Stimulated activated CD4-positive, alpha-beta T cell treated with anti-CD3 and anti-CD28 coated beads, TNF-alpha, amount 100 ng/mL, for 48 hours (primary cell): ENCODE data around the gene FGF14.

Experiments used
- DNase-seq, 3 donors: peaks; one replicate each; pipeline ENCODE4 v3.0.0-alpha.2; 2020; ENCODE audit warnings: low read depth in 3 of 3

The FGF14 gene

DNA sequence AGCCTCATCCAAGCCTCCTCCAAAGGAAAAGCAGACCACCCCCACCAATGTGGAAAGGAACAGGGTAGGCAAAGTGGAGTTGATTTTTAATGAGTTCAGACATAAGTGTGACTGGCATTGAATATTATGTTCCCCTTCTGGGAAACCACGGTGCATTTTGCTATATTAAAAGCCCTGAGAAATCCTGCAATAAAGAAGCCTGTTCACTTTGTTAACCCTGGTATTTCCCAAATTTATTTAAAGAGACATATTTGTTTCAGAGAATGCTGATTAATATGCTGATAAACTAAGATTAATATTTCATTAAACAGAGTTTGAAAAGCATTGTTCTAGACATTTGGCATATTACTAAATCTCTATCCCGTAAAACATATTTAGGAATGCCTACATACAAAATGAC, 151.4 kb downstream of the FGF14 start:
- no peak for DNase-seq

DNA sequence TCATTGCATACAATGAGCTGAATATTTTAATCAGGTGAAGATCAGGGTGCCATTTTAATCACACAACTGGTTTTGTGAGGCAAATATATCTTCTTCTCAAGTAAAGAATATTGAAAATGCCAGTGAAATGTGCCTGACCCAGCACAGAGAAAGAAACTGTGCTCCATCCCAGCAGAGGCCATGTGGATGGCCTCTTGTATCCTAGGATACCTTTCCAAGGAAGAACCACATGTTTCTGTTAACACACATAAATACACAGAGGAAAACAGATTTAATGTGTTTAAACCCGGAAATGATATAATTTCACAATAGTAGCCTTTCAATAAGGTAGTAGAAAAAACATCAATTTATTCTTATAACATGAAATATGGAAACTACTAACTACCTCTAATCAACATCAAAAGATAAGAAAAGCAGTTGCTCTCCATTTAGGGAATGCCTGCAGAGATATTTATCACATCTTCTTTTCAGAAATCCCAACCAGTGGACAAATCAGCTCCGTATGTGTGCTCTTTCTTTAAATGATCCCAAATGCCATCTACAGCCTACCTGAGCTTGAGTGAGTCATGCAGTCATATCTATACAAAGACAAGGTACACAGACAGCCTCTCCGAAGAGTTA, 157.1 kb downstream of the FGF14 start:
- DNase-seq = no peak

DNA sequence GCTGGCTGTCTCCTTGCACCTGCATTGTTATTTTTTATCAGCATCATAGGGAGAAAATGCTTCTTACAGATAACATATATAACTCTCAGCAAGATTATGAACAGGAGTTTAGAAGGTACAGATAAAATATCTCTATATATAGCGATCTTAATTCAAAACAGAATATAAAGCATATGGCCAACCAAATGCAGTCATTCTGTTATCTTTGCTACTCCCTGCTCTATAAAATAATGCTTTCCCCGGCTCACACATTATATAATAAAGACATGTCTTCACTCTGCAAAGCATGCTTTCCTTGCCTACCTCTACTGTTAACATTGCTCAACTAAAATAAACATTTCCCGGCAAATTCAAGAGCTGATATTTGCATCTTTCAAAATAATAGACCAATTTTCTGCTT, 161.7 kb downstream of the FGF14 start:
- DNase-seq = no peak

DNA sequence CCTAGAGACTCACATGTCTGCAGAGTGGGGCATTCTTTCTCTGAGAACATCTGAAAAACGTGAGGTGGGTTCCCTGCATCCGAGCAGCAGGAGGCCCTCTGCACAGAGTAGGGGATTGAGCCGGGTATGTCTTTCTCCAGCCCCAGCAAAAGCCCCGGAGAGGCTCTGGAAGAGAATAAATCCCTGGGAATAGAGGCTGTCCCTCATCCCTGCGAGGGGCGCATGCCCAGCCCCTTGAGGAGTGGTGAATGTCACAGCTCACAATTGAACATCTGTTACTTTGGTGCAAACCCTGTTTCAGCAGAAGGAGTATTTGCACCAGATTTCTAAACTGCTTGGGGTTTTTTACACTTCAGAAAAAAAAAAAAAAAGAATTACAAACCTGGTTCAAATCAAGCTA, 164.6 kb downstream of the FGF14 start:
- DNase-seq = no peak

DNA sequence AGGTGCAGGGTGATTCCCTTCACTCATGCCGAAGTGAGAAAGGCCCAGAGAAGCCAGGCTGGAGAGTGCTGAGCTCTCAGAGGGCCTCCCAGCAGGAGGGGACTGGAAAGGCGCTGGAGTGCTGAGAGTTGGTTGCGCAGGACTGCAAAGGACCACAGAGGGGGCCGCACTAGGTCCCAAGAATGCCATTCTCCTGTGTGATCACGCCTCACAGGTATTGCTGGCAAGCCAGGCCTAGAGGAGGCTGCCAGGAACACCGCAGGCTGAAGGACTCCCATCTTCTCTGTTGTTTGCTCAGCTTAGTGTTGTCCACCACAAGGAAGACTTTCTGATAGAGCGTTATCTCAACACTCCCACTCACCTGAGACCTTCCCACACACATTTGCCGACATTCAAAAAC, 165.0 kb downstream of the FGF14 start:
- DNase-seq = no peak

DNA sequence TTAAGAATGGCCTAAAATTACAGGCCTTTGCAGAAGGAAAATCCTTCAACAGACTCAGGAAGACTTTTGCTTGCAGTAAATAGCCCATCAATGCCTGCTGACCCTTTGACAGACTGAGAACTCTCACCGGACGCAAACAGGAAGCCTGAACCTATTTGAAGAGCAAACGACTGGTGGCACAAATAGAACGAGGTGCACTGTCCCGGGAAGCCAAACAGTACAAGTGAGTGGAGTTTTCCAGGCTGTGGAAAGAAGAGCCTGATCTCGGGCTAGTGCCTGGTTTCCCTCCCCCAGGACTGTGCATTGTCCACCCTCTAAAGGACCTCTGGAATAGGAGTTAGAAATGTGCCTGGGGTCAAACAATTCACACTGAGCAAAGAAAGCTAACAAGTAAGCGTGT, 165.5 kb downstream of the FGF14 start:
- DNase-seq = no peak

DNA sequence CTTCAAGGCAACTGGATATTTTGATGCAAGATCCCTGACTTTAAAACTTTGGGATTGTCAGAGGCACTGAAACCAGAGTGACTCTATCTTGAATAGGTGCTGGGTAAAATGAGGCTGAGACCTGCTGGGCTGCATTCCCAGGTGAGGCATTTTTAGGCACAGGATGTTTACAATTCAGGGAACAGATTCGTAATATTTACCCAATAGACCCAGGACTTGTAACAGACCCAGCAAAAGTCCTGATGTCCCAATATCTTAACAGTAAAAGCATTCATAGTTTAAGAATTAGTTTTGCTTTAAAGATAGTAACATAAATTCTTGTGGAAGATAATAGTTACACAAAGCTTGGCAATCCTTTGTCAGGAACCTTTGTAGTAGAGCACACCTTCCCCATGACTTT, 166.2 kb downstream of the FGF14 start:
- DNase-seq = no peak

DNA sequence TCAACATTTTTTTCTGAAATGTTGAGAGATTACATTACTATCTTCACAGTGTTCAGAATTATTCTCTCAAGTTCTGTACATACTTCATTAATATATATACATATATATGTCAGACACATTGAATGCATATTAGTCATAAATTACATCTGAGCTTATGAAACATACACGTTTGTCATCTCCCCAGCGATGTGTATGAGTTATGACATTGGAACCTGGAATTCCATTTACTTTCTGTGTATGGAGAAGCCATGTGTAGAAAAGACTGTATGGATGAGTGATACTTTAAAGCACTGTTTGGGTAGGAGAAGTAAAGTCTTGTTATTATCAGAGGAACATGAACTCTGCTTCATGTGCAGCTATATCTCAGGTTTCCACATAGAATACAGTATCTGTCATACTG, 167.2 kb downstream of the FGF14 start:
- no peak for DNase-seq

DNA sequence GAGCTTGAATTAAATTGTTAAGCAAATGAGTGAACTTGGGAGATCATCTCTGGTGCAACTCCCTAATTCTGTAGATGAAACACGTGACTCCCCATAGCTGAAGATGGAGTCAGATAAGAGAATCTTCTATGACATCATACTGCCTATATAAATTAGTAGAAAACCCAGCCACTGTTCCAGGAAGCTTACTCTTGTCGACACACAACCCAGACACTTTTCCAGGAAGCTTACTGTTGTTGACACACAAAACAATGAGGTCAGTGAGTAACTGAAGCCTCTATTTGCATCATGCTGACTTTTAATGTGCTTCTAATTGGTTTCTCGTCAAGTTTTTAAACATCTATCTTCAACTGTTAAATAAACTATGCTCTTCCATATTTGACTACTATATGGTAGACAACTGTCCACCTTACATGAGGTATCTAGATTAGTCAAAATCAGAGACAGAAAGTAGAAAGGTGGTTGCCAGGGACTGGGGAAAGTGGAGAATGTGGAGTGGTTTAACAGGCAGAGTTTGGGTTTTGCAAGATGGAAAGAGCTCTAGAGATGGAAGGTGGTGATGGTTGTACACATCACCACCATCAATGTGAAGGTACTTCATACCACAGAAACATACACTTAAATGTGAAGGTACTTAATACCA, 168.2 kb downstream of the FGF14 start:
- no peak for DNase-seq

DNA sequence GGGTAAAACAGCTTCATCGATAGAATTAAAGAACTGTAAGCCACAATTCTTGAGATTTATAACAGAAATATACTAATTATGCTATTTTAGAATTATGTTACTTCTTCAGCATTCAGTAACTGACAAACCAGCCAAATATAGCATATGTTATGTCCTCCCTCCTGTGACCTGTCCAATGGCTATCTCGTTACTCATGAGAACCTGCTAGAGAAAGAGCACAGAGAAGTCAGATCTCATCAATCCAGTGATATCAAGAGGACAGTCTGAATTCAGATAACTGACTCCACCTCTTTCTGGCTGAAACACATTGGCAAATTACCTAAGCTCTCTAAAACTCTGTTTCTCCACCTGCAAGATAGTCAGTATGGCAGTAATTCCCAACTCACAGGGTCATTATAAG, 170.4 kb downstream of the FGF14 start:
- no peak for DNase-seq

DNA sequence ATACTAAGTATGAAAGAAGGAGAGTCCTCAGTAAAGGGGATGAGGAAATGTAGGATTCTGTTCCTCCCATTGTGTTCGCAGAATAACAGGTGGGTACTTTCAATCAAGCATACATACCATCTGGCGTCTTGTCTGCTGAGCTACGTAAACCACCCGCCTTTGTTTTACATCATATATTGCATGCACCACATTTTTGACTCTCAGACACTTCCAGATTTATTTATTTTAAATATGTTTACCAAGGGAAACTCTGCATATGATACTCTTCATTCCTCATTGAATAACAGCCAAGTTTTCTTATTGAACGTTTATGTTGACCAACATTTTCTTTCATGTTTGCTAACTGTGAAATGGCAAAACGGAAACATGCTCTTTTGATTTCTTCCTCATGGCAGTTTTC, 174.1 kb downstream of the FGF14 start:
- DNase-seq = no peak

DNA sequence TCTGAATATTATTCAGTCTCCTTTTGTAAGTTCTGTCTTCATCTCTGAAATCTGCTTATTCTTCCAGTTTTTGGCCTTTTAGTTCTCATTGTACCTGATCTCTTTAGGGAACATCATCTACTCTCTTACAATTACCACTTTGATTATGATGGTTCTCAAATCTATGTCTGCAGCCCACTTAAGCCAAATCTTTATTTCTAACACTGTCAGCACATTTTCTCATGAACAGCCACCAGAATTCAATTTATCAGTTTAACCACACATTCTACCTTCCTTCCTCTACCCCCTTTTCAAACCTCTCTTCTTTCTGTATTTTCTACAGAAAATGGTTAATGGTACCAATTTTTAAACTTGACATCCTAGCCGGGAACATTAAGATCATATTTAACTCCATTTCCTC, 175.3 kb downstream of the FGF14 start:
- DNase-seq = no peak

DNA sequence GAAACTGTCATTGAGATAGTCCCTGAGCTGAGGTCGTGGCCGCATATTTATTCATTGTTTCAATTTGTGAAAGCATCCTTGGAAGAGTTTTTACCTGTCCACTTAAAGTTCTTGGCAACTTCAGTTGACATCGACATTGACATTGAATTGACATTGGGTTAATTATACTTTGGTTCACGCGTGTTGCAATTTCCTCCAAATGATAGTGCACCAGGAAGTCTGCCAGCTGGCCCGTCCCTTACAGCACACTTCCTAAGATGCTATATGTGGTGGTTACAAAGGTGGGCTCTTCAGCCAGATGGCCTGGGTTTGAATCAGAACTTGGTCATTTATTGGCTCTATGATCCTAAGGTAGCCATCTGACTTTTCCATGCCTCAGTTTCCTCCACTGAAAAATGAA, 176.0 kb downstream of the FGF14 start:
- no peak for DNase-seq

DNA sequence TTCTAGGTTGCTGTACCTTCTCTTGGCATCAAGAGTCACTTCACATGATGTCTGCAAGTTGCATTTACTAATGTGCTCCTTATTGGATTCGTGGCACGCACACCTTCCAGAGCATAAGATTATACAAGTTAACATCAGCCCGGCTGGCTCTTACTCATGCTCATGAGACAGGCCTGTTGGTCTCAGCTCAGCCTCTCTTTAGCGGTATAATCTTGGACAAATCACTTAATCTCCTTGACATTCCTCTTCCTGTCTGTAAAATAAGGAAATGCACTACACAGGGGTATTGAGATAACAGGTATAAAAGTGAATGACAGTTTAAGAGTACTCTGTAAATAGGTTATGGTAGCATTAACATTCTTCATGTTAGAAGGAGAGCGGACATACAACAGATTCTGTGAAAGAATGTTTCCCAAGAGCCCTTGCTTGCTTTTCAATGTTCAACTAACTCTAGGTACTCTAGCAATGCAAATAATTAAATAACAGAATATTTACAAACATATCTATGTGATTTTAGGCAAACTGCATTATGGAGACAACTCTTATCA, 181.1 kb downstream of the FGF14 start:
- no peak for DNase-seq

DNA sequence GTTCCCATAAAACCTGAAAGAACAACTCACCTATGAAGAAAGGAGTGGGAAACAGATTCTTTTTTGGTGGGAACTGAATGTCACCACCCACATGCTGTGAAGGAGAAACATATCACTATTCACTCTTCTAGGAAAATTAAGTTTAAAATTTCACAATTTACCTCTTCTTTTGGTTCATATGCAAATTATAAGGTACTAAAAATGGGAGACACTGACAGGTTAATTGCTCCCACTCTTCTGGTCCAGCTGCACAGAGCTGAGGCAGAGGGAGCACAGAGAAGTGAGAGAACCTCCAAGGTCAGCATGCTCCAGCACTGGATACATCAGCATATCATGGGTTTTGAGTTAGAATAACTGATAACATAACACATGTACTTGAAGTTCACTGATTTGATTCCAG, 186.9 kb downstream of the FGF14 start:
- no peak for DNase-seq

DNA sequence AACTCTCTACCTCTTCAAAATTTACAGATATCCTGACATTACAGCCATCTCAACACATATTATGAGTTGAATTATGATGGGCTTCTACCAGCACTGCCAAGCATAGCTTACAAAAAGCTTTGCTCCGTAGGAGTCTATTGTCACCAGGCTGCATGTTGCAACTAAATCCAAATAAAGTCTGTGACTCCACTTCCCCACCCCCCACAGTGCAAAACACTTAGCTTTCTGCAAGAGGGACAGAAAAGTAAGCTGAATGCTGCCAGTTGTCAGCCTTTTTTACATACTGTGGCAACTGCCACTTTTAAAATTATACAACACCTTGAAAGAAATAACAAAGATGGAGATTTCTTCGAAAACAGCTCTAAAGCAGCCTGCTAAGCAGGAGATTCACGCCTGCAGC, 189.1 kb downstream of the FGF14 start:
- DNase-seq = no peak

DNA sequence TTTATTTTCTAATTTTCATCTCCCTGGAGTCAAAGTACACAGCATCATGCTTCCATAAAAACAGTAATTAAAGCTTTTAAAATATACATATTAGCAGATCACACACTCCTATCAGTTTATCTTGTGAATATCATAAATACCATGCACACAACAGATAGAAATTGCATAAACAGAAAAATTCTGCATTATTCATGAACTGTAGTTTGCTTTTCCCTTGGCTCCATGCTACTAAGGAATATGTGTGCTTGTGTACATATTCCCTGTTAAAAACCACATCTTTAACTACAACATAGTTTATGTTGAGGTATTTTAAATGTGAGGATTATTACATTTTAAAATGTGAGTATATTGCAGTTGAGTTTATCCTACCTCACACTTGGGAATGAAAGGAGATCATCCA, 193.5 kb downstream of the FGF14 start:
- no peak for DNase-seq

DNA sequence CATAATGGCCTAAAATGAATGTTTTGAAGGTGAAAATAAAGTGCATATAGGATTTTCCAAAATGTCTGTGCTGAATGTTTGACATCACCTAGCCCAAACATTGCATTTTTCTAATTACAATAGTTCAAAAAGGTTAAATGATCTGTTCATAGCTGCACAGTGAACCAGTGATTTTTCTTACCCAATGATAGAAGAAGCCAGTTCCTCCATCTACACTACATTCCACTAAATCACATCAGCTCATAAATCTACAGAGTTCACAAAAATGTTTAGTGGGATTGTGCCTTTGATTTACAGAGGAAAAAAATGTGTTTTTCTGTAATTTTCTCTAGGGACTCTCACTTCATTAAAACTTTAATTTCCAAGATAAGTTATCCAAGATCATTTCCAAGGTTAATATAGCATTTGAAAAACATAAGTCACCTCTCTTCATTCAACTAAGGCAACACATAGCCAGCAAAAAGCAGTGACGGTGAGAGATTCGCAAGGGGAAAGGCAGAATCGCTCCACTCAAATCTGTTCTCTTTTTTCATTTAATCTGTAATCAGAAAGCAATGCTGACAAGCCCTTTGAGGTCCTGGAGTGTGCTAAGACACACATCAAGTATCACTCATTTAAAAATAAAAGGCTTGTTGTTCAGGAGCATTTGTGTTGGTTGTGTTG, 194.0 kb downstream of the FGF14 start:
- DNase-seq = no peak

DNA sequence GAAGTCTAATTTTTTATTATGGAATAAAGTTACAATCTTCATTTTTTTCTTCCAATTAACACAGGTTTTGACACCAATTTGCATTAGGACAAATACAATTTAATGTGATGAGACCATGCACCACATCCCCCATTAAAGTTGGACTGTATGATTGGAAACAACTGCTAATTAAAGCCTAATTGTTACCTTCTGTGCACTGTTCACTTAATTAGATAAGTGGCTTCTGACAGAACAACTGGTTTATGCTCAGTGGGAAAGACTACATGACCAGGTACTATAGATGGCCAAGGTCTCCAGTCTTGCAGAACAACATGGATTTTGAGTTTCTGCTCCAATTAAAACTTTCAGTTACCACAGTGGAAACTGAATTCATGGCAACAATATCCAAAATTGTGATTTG, 198.1 kb downstream of the FGF14 start:
- no peak for DNase-seq

DNA sequence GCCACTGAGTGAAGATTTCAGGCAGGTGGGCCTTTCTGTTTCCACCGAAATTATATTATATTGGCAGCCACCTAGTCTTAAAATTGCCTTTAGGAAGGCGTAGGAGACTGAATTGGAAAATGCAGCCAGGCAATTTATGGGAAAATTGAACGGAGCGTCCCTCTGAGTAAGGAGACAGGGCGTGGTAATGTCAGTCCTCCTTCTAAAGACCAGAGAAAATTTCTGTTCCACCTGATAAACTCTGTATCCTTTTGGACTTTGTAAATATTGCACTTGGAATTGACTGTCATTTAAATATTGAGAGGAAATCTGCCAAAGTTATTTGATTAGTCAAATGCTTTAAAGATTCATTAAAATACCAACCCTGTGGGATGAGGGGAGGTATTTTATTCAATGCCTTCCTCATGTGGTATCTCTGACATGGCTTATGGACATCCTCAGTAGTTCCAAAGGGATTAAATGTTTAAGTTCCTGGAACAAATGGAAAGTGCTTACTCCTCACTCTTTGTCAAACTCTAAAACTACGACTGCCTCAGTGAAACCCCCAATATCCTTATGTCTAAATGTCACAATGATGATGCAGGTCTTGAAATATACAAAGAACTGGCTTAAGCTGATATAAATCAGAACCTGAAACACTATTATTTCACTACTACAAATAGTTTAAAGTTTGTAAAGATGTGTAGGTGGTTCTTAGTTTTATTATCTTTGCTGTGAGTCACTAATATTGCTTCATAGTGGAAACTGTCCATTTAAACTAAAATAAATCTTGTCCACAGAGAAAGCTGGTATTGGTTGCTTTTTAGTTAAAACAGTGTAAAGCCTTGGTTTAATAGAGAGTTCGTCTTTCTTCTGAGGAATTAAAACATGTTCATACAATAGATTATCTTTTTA, 203.2 kb downstream of the FGF14 start:
- no peak for DNase-seq

DNA sequence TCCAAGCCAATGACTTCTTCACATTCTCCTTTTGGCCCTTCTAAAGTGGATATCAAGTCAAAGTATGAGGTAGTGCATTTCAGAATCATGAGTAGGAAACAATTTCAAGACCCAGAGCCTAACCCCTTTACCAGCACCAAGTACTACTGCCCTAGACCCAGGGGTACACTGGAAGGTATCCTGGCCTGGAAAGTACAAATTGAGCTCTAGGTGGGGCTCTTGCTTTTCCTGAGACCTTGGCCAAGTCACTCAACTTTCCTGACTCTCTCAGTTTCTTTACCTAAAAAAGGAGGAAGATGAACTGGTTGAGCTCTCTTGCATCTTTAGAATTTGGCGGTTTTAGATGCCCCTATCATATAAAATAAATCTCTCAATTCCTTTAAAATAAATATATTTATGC, 204.7 kb downstream of the FGF14 start:
- DNase-seq = no peak
